ENCODE measurements around the gene VOPP1.

Gene VOPP1

GRCh38 chr7:55594870-55595269, 22.6 kb upstream of the VOPP1 start:
- no peak for TF ChIP-seq CTCF (IDR thresholded peaks at IDR 0.05; ENCODE audit: extremely low read depth, insufficient read depth, missing control alignments)
- in situ Hi-C loops (cut with MboI; ENCODE audit: low pct_unique_long_range_greater_than_20kb, low sequenced_read_pairs, unreplicated experiment): loop anchor here (25.0 kb wide), 1 partner anchor 308 kb away; no protein-coding TSS in a partner anchor
- DNase-seq (ENCODE audit: low spot score): no peak

GRCh38 chr7:55594414-55594813, 22.1 kb upstream of the VOPP1 start:
- no peak for DNase-seq (ENCODE audit: low spot score)
- in situ Hi-C loops (cut with MboI; ENCODE audit: low pct_unique_long_range_greater_than_20kb, low sequenced_read_pairs, unreplicated experiment): loop anchor here (25.0 kb wide), 1 partner anchor 307 kb away; no protein-coding TSS in a partner anchor
- TF ChIP-seq CTCF (IDR thresholded peaks at IDR 0.05; ENCODE audit: extremely low read depth, insufficient read depth, missing control alignments): no peak

GRCh38 chr7:55593515-55594318, 21.4 kb upstream of the VOPP1 start:
- peak; percentile 56 for DNase-seq (ENCODE audit: low spot score)
- in situ Hi-C loops (cut with MboI; ENCODE audit: low pct_unique_long_range_greater_than_20kb, low sequenced_read_pairs, unreplicated experiment): loop anchor here (25.0 kb wide), 1 partner anchor 306 kb away; no protein-coding TSS in a partner anchor
- TF ChIP-seq CTCF (IDR thresholded peaks at IDR 0.05; ENCODE audit: extremely low read depth, insufficient read depth, missing control alignments): peak; percentile 90

GRCh38 chr7:55593172-55593514, 20.8 kb upstream of the VOPP1 start:
- TF ChIP-seq CTCF (IDR thresholded peaks at IDR 0.05; ENCODE audit: extremely low read depth, insufficient read depth, missing control alignments): no peak
- peak; percentile 15 for DNase-seq (ENCODE audit: low spot score)
- in situ Hi-C loops (cut with MboI; ENCODE audit: low pct_unique_long_range_greater_than_20kb, low sequenced_read_pairs, unreplicated experiment): loop anchor here (25.0 kb wide), 1 partner anchor 306 kb away; no protein-coding TSS in a partner anchor

GRCh38 chr7:55592492-55592891, 20.2 kb upstream of the VOPP1 start:
- no peak for TF ChIP-seq CTCF (IDR thresholded peaks at IDR 0.05; ENCODE audit: extremely low read depth, insufficient read depth, missing control alignments)
- in situ Hi-C loops (cut with MboI; ENCODE audit: low pct_unique_long_range_greater_than_20kb, low sequenced_read_pairs, unreplicated experiment): loop anchor here (25.0 kb wide), 1 partner anchor 305 kb away; no protein-coding TSS in a partner anchor
- DNase-seq (ENCODE audit: low spot score): peak; percentile 4

GRCh38 chr7:55591282-55591931, 19.1 kb upstream of the VOPP1 start:
- peak; percentile 14 for DNase-seq (ENCODE audit: low spot score)

More at GRCh38 chr7:55591282-55591931, 19.1 kb upstream of the VOPP1 start:
- no peak for TF ChIP-seq CTCF (IDR thresholded peaks at IDR 0.05; ENCODE audit: extremely low read depth, insufficient read depth, missing control alignments)
- in situ Hi-C loops (cut with MboI; ENCODE audit: low pct_unique_long_range_greater_than_20kb, low sequenced_read_pairs, unreplicated experiment): loop anchor here (25.0 kb wide), 1 partner anchor 304 kb away; no protein-coding TSS in a partner anchor
